Stimulated activated naive CD4-positive, alpha-beta T cell treated with Interleukin-2 at 50 U/mL for 16 hours (primary cell): ENCODE results near the gene PRR7.
A peak's percentile ranks its signal among the peaks of the same experiment; 100 is the strongest.

Source experiments
- DNase-seq: peaks from one replicate; lab custom pipeline; 2025; lab: John Stamatoyannopoulos, UW

The PRR7 gene

DNA sequence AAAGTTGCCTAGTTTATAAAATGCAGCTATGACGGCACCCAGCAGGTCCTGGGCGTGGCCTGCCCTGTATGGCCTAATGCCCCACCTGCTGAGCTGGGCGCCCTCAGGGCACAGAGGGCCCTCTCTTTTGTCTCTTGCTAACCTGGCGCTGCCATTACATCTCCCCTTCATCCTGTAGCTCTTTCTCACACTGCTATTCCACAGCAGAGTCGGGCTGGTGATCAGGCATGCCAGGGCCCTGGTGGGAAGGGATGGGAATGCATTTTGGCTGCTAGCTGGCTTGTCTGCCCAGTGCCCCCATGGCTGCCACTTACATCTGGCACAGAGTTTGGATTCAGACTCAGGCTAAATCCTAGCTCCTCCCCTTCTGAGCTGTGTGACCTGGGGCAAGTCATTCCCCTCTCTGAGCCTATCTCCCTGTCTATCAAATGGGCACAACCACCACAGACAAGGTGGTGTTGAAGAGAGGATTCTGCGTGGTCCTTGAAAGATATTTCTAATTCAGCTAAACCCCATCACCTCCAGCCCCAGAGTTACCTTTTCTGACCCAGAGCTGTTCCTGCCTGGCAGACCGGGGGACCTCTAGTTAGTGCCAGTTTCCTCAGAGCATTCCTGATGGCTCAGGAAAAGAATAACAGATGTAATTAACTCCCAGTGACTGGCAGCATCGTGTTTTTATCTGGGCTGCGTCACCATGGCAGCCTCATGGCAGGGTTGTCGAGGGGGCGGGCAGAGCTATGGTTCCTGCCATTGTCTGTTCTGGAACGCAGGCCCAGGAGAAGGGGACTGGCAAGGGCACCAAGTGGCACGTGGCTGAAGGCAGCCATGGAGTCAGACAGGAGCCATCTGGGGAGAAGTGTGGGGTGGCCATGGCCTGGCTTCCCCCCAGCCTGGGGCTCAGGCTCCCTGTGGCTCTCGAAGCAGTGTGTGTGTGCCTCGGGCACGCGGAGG is 6.3 kb downstream of the PRR7 start:
- no peak for DNase-seq

DNA sequence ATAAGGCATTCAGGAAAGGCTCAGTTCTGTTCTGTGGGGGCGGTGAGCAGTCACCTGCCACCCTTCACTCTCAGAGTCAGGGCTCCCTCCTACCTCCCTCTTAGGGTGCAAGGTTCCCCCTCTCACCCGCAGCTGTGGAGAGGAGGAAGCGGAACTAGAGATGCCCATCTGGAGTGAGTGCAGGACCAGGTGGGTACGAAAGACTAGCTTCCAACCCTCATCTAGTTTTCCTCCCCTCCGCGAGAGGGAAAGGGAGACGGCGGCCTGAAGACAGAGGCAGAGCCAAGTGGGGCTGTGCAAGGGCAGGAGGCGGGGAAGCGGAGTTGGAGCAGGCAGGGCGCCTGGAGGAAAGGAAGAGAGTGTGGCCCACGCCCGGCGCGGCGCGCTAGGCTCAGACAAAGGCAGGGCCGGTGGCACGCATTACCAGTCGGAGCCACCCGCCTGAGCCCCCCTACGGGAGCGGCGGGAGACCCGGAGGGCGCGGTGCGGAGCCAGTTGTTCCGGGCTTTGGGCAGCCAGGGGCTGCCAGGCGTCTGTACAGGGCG is 7.3 kb downstream of the PRR7 start:
- no peak for DNase-seq

DNA sequence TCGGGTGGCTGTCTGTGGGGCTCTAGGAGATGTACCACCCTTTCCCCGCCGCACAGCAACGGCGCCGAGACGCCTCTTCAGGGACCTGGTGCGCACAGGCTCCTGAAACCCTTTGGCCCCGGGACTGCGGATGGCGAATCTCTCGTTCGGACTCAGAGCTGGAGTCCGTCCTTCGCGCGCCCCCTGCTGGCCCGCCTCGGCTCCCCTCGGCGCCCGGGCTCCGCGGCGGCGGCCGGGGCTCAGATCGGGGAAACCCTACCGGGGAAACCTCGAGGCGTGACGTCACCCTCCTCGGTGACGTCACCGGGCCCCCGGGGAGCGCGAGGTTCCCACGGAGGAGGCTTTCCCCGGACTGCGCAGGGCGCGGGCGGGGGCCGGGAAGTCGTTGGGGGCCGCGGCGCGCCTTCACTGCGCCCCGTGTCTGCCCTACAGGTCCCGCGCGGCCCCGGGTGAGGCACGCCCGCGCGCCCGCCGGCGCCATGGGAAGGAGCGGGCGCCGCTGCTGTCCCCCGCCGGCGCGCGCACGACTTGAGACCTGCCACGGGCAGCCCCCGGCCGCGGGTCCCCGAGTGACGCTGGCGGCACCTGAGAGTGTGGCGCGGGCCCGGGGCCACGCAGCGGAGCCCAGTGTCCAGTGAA is 7.9 kb downstream of the PRR7 start:
- peak; percentile 87 for DNase-seq

DNA sequence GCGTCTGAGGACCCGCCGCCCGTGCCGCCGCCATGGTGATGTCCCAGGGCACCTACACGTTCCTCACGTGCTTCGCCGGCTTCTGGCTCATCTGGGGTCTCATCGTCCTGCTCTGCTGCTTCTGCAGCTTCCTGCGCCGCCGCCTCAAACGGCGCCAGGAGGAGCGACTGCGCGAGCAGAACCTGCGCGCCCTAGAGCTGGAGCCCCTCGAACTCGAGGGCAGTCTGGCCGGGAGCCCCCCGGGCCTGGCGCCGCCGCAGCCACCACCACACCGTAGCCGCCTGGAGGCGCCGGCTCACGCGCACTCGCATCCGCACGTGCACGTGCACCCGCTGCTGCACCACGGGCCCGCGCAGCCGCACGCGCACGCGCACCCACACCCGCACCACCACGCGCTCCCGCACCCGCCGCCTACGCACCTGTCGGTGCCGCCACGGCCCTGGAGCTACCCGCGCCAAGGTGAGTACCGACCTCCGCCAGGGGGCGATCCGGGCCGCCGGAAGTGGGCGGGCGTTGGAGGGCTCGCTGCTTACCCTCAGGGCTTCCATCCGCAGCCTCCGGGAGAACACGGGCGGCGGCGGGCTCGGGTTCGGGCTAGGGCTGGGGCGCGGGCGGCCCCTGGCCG is 8.5 kb downstream of the PRR7 start:
- peak; percentile 88 for DNase-seq

DNA sequence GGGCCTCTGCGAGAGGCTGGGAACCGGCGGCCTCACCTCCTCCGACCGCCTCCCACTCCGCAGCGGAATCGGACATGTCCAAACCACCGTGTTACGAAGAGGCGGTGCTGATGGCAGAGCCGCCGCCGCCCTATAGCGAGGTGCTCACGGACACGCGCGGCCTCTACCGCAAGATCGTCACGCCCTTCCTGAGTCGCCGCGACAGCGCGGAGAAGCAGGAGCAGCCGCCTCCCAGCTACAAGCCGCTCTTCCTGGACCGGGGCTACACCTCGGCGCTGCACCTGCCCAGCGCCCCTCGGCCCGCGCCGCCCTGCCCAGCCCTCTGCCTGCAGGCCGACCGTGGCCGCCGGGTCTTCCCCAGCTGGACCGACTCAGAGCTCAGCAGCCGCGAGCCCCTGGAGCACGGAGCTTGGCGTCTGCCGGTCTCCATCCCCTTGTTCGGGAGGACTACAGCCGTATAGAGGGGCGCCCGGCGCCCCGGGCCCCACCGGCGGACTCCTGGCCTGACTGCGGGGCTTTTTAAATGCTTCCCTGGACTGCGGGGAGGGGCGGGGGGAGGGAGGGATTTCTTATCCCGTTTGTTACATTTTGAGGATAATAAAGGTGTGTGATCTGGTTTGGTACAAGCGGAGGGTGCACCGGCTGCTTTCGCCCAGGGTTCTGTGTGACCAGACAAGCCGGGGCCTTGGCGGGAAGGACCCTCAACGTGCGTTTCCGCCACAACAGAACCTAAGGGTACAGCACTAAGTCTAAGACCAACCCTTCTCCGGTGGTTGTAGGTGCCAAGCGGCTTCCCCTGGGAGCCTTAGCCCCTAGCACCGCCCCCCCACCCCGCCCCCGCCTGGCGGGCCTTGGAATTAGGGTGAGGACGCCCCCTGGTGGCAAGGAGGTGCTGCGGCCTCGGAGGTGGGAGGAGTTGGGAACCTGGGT is 9.3 kb downstream of the PRR7 start:
- peak; percentile 91 for DNase-seq

DNA sequence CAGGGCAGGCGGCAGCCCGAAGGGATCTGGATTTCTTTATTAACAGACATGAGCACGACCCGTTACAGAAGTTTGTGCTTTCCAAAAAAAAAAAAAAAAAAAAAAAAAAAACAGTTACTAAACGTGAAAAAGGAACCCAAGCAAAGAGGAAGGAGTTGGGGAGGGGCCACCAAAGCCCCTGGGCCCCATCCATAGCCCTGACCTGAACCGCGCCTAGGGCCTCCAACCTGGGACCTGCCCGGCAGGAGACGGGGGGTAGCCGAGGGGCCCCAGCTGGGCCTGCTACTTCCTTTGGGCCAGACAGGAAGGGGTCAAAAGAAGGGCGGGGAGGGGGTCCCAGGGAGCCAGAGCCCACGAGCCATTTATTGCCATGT is 10.0 kb downstream of the PRR7 start:
- no peak for DNase-seq

DNA sequence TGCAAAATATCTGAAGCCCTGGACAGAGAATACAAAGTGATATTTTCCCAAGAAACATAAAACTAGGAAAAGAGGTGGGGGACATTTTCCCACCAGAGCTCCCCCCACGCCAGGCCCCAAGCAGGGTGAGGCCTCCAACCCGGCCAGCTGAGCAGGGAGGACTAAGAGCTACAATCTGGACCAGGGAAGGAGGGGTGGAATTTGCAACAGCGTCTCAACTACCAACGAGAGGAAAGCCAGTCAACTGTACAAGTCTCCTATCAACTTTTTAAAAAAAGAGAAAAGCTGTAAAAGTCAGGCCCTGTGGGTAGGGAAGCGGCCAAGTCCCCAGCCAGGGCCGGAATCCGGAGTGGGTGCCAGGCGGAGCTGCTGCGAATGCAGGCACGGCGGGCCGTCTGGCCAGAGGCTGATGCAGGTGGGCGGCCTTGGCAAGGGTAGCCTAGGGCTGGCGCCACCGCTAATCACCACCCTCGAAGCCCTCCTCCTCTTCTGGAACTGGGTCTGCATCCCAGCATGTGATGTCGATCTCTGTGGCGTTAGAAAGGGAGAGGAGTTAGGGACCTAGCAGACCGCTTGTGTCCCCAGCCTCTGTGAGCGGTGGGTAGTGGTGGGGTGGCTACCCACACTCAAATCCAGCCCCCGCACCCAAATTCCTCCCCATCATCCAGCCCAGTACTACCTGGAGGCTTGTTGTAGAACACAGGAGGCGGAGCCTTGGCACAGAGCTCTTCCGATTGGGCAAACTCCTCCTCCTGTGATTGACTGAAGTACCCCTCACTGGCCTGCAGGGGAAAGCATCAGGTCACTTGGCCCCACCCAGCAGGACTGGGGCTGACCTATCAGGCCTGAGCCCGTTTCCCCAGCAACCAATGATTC is 10.6 kb downstream of the PRR7 start:
- peak; percentile 54 for DNase-seq

DNA sequence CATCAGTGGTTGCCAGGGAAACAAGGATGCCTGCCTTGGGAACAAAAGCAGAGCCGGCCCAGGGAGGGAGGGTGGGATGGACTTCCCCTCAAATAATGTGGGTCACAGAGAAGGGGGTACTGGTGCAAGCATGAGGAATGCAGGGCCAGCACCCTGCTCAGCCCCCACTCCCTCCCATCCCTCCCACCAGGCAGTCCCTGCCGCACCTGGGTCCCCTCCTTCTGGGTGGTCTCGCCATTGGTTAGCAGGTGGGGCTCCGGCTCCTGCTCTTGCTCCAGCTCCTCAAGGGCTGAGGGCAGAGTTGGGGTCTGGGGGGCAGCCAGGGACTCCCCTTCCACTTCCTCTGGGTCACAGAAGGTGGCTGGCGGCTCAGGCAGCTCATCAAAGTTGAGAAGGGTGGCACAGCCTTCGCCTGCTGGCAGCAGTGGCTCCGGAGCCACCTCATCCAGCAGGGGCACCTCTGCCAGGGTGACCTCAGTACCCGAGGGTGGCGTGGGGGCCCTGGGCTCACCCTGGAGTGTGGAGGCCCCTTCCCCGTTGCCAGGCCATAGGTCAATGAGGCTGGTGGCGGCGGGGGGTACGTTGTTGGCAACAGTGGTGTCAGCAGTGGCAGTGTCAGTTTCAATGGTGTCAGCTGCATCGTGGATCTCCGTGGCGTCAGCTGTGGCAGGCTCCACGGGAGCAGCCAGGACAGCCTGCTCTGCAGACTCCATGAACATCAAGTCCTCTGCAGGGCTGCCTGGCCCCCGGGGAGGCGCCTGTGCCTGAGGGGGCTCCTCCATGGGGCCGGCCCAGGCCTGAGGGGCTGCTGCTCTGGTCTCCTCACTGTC is 11.5 kb downstream of the PRR7 start:
- no peak for DNase-seq

DNA sequence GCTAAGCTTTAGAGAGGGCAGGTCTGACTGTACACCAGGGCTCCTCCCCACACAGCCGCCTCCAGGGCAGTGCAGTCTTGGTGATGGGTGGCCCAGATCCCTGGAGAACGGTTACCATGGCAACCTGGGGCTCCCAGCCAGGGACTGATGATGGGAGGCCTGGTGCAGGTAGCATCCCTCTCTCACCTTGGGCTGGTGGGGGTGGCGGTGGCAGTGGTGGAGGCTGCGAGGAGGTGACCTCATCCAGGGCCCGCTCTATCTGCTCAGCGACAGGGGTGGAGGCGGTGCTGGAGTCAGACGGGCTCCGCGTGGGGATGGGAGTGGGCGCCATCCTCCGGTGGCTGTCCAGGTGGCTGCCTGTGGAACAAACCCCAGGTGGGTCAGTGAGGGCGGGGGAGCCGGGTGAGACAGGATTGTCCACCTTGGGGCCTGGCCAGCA is 12.3 kb downstream of the PRR7 start:
- no peak for DNase-seq

DNA sequence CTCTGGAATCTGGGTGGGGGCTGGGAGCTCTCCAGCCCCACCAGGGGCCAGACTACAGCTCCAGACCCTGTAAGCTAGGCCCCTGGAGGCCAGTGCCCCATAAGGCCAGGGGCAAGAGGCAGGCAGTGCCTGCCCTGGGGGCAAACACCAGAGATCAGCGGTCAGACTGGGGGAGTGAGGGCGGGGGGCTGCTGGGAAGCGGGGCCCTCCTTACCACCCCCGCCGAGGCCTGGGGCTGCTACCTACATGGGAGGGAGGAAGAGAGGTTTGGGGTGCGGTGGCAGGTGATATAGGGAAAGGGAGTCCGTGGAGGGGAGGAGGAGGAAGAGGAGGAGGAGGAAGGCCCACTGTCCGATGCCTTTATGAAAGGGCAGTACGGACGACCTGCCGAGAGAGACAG is 12.7 kb downstream of the PRR7 start:
- DNase-seq: no peak

DNA sequence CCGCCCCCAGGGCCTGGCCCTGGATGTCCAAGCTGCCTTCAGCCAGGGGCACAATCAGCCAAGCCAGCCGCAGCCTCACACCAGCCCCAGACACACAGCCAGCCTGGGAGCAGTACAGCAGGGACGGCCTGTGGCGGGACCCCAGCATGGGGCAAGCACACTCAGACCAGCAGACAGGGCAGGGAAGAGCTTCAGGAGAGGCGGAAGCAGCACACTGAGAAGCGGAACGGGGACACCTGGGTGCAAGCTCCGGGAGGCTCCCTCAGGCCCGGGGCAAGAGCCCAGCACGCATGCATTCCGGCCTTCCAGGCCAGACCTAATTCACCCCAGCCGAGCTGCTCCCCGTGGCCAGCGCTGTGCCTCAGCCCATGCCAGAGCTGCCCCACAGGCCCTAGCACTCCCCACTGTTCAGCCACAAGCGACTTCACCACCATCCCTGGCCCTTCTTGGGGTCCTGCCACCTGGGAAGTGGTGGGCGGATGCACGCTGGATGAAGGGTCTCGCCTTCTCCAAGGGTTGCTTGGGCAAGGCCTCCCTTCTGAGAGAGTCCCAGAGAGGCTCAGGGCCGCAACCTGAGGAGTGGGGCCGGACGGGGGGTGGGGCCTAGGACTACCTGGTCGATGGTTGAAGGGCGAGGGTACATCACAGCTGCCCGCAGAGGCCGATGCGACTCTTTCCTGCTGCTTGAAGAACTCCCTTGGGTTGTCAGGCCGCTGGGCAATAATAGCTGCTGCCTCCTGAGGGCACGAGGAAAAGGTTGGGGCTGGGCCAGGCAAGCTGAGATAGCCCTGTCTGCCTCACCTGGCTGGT is 13.4 kb downstream of the PRR7 start:
- DNase-seq: no peak

DNA sequence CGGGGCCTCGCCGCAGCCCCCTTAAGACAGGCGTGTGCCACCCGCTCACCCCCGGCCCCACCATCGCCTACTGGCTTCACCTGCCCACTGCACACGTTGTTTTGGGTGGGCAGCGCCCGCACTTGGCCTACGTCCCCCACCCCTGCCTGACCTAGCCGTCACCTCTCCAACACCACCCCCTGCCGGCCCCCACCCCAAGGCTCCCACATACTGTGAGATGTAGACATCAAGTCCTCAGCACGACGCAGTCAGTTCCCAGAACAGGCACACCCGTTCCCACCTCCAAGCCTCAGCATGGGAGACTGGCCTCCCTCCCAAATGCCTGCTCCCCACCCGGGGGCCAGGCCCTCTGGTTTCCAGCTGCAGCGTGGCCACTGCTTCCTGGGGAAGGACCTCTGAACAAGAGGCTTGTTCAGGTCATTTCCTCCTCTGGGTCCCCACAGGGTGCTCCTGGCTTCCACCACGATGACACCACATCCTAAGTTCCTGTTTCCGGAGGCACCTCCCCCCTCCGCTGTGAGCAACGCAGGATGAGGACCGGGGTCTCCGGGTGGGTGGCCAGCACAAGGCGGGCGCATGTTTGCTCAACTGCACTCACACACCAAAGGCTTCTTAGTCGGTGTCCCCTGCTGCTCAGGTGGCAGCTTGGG is 15.5 kb downstream of the PRR7 start:
- DNase-seq: no peak

DNA sequence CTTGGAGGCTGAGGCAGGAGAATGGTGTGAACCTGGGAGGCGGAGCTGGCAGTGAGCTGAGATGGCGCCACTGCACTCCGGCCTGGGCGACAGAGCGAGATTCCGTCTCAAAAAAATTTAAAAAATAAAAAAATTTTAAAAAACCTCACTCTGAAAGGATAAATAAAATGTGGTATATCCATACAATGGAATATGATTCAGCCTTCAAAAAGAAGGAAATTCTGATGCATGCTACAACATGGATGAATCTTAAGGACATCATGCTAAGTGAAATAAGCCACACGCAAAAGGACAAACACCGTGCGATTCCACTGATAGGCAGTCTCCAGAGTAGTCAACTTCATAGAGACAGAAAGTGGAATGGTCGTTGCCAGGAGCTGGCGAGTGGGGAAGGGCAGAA is 18.4 kb downstream of the PRR7 start:
- DNase-seq: no peak

DNA sequence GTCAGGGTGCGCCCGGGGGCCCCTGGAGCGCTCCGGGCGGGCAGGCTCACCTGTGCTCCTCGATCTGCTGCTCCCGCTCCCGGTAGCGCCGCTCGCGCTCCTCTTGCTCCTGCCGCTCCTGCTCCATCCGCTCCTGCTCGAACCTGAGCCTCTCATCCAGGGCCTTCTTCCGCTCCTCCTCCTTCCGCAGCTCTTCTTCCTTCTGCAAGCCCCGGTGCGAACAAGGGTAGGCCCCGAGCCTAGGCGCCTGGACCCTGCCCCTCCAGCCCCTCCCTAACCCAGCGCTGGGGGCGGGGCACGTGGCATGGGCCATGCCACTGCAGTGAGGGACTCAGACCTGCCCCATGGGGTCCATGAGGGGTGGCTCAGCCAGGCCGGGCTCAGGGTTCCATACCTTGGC is 20.2 kb downstream of the PRR7 start:
- DNase-seq: no peak

DNA sequence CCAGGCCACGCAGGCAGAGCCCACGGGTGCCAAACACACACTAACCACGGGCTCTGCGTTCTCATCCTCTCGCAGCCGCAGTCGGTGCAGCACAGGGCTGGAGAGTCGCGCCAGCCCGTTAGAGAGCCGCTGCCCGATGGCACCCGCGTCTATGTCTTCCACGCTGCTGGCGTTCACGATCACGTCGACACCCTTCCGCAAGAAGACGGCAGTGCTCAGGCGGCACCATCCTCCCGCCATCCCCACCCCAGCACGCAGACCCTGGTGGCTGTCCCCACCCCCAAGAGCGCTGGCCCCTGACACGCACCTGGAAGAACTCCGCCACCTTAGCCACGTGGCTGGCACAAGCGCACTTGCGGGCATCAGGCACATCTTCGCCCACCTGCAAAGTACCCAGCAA is 20.8 kb downstream of the PRR7 start:
- no peak for DNase-seq

DNA sequence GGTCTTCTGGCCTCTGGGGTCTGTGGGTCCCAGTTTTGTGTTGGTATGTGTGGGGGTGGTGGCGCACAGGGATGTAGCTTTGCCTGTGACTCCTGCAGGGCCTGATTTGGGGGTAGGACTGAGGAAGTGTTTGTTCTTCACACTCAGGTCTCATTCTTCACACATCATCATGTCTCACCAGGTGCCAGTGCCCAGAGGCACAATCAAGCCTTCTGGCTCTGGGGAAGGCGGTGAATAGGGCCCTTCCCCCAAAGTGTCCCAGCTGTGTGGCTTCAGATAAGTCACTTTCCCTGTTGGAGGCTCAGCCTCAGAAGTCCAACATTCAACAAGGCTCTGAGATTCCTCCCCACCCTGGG is 21.7 kb downstream of the PRR7 start:
- DNase-seq: no peak

DNA sequence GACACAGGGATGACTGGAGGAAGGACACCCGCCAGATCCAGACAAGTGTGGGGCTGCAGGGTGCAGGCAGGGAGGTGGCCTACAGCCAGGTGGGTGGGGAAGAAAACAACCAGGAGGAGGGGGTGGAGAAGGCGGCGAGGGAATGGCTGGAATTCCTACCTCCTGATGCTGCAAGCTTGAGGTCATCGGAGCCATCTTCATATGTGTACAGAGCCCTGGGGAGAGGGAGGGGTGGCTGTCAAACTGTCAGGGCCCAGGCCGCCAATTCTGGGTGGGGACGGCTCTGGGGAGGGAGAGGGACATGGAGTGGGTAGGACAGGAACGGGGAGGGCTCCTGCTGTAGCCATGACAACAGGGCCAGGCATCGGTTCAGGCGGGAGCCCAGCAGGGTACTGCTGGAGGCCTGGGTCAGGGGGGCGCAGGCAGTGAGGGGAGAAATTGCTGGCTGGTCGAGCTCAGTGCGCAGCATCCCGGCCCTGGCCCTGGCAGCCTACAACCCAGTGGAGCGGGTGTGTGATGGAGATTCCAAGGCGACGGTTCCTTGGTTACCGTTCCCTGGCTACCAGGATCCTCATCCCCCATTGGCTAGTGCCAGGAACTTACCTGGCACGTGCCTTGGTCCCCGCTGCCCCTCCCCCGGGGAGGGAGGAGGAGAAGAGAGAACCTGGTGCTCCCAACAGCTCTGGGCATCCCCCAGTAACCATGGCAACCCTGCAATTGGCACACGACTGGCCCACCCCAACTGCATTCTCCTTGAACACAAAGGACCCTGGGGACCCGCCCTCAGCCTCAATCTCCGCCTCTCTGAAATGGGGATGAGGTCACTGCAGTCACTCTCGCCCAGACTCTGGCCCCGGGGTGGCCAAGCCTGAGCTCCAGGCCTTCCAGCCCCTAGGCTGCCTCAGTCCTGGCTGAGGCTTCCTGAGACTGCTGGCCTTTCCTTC is 22.3 kb downstream of the PRR7 start:
- DNase-seq: no peak
